Neural cell (in vitro differentiated cells): ENCODE measurements around the gene RPL38.

Experiments used
- CTCF ChIP-seq: fragments of 450-650 bp; IDR thresholded peaks from 2 replicates; pipeline ENCODE4 v1.5.1; 2014; ENCODE audit warnings: antibody characterized with exemption, mild to moderate bottlenecking, moderate library complexity; ENCODE audit not compliant: poor library complexity, severe bottlenecking
- EP300 ChIP-seq: fragments of 450-650 bp; conservative IDR thresholded peaks from 2 replicates; pipeline ENCODE4 v1.6.1; 2014; ENCODE audit warnings: antibody characterized with exemption, mild to moderate bottlenecking, moderate library complexity; ENCODE audit not compliant: poor library complexity, severe bottlenecking
- TAF1 ChIP-seq: IDR thresholded peaks from 2 replicates; pipeline ENCODE4 v1.6.1; 2012; ENCODE audit warnings: low read depth

GRCh38 chr17:74217037-74217730 lies 13.7 kb downstream of the RPL38 start:
- TF ChIP-seq EP300: no peak
- TF ChIP-seq CTCF: no peak
- no peak for TF ChIP-seq TAF1
